HepG2 (cell line): ENCODE data around the gene NUBPL. TPM values are rescaled to one million over a fixed set of nuclear protein-coding genes. Genes with fewer than 3 reads are reported as not detected.

Experiments
- ATF7 ChIP-seq, 2 experiments: fragments of 450-650 bp in 1 of 2; sonication (generic) in 1 of 2; formaldehyde crosslinking in 1 of 2; IDR thresholded peaks; 2 replicates each; pipeline versions ENCODE4 v1.4.0 to v1.6.1; 2016 to 2020; ENCODE audit warnings: antibody characterized with exemption in 1 of 2, mild to moderate bottlenecking in 1 of 2, missing genetic modification reagents in 1 of 2
- DNMT1 ChIP-seq: sonication (generic); formaldehyde crosslinking; IDR thresholded peaks from 2 replicates; pipeline ENCODE4 v1.5.1; 2020; ENCODE audit warnings: mild to moderate bottlenecking, missing genetic modification reagents
- FOSL1 ChIP-seq: sonication (generic); formaldehyde crosslinking; IDR thresholded peaks from 2 replicates; pipeline ENCODE4 v1.9.0; 2021; ENCODE audit warnings: missing genetic modification reagents, borderline replicate concordance
- PHF20 ChIP-seq: sonication (generic); formaldehyde crosslinking; IDR thresholded peaks from 2 replicates; pipeline ENCODE4 v1.5.0; 2020; ENCODE audit warnings: mild to moderate bottlenecking, missing genetic modification reagents
- ZIK1 ChIP-seq: sonication (generic); formaldehyde crosslinking; IDR thresholded peaks from 2 replicates; pipeline ENCODE4 v1.5.0; 2020; ENCODE audit warnings: mild to moderate bottlenecking, low read depth, missing genetic modification reagents, borderline replicate concordance
- ZNF205 ChIP-seq: IDR thresholded peaks from 2 replicates; pipeline ENCODE4 v1.6.1; 2018; ENCODE audit warnings: missing biosample characterization, missing genetic modification reagents
- ZNF296 ChIP-seq: sonication (generic); formaldehyde crosslinking; conservative IDR thresholded peaks from 2 replicates; pipeline ENCODE4 v1.5.0; 2020; ENCODE audit warnings: mild to moderate bottlenecking, missing genetic modification reagents
- ZNF577 ChIP-seq: sonication (generic); formaldehyde crosslinking; IDR thresholded peaks from 2 replicates; pipeline ENCODE4 v1.4.0; 2020; ENCODE audit warnings: mild to moderate bottlenecking, low read depth, missing genetic modification reagents, borderline replicate concordance
- ZNF790 ChIP-seq: sonication (generic); formaldehyde crosslinking; IDR thresholded peaks from 2 replicates; pipeline ENCODE4 v1.8.0; 2022; ENCODE audit warnings: missing genetic modification reagents, mild to moderate bottlenecking, borderline replicate concordance
- ZSCAN12 ChIP-seq: sonication (generic); formaldehyde crosslinking; IDR thresholded peaks from 2 replicates; pipeline ENCODE4 v1.9.0; 2021; ENCODE audit warnings: mild to moderate bottlenecking, missing genetic modification reagents
- polyA plus RNA-seq, 8 experiments: library from polyadenylated mRNA; depleted of rRNA in 3 of 8; stranded (reverse) in 7 of 8; unstranded in 1 of 8; fragments of >200 nt; fragmentation: Illumina TruSeq in 4 of 8; extraction: Trizol in 4 of 8; gene quantifications; 2 replicates each; pipeline versions ENCODE4 v1.2.1 to v1.2.3, GENCODE V29; 2011 to 2016; ENCODE audit warnings: low read depth in 4 of 8, missing spikeins in 1 of 8, mixed read lengths in 1 of 8; ENCODE audit not compliant: insufficient read depth in 1 of 8
- total RNA-seq, 5 experiments: library from RNA; depleted of rRNA; stranded (reverse); fragments of >200 nt; fragmentation: Illumina TruSeq; extraction: Trizol; gene quantifications; 2 replicates each; pipeline ENCODE4 v1.2.3, GENCODE V29; 2016; ENCODE audit warnings: low read depth in 1 of 5
- TF ChIP-seq, protein P1 (sequence below): sonication (generic); formaldehyde crosslinking; IDR thresholded peaks from 2 replicates; pipeline ENCODE4 v1.8.0; 2022; ENCODE audit warnings: missing genetic modification reagents, mild to moderate bottlenecking, borderline replicate concordance
- TF ChIP-seq, protein P2 (sequence below): sonication (generic); formaldehyde crosslinking; IDR thresholded peaks from 2 replicates; pipeline ENCODE4 v1.5.0; 2020; ENCODE audit warnings: mild to moderate bottlenecking, missing genetic modification reagents
- TF ChIP-seq, protein P3 (sequence below): IDR thresholded peaks from 2 replicates; pipeline ENCODE4 v1.6.1; 2016; ENCODE audit warnings: low read depth, control low read depth
- TF ChIP-seq, protein P4 (sequence below): sonication (generic); formaldehyde crosslinking; IDR thresholded peaks from 2 replicates; pipeline ENCODE4 v1.4.0; 2020; ENCODE audit warnings: missing genetic modification reagents, borderline replicate concordance

NUBPL gene
- total and polyA plus RNA-seq, 2 of the 13 experiments (the other 11 are each of a cell fraction or from before 2014, with no cell fraction given), result 21.3 to 44.1 TPM

DNA sequence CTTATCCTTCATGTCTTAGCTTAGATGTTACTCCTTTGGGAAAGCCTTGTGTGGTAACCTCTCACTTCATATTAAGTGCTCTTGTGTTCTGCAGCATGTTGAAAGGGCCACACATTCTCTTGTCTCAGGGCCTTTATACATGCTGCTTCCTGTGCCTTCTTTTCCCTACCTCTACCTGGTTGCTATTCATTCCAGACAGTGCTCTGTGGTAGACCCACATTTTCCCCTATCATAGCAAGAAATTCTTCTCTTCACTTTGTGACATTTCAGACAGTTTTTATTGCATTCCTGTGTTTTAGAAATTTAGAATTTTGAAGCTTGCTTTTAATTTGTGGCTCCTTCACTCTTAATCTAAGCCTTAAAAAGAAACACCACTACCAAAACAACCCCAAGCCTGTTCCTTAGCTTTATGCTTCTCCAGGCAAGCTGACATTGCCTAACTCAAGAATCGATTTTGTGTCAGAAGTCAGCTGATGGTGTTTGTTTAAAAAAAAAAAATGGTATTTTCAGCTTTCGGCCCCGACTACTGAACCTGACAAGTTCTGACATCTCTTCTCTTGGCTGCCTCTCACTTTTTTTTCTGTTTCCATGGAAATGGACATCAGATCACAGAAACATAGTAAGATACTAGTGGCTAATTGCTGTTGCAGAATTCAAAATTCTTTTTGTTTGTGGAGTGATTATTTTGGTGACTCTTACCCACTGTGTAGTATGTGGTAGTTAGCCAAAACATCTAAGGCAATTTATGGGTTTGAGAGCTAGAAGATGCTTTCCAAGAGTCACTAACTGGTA lies 156.3 kb downstream of the NUBPL start (continued):
- TF ChIP-seq ZNF790, result no peak
- no peak for TF ChIP-seq ZNF296
- no peak for TF ChIP-seq ZSCAN12 (CRISPR knock-in tag)
- TF ChIP-seq ZNF205 (CRISPR knock-in tag), result peak; percentile 91
- TF ChIP-seq, protein P1, sequence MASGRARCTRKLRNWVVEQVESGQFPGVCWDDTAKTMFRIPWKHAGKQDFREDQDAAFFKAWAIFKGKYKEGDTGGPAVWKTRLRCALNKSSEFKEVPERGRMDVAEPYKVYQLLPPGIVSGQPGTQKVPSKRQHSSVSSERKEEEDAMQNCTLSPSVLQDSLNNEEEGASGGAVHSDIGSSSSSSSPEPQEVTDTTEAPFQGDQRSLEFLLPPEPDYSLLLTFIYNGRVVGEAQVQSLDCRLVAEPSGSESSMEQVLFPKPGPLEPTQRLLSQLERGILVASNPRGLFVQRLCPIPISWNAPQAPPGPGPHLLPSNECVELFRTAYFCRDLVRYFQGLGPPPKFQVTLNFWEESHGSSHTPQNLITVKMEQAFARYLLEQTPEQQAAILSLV (CRISPR knock-in tag), result no peak
- TF ChIP-seq, protein P2, sequence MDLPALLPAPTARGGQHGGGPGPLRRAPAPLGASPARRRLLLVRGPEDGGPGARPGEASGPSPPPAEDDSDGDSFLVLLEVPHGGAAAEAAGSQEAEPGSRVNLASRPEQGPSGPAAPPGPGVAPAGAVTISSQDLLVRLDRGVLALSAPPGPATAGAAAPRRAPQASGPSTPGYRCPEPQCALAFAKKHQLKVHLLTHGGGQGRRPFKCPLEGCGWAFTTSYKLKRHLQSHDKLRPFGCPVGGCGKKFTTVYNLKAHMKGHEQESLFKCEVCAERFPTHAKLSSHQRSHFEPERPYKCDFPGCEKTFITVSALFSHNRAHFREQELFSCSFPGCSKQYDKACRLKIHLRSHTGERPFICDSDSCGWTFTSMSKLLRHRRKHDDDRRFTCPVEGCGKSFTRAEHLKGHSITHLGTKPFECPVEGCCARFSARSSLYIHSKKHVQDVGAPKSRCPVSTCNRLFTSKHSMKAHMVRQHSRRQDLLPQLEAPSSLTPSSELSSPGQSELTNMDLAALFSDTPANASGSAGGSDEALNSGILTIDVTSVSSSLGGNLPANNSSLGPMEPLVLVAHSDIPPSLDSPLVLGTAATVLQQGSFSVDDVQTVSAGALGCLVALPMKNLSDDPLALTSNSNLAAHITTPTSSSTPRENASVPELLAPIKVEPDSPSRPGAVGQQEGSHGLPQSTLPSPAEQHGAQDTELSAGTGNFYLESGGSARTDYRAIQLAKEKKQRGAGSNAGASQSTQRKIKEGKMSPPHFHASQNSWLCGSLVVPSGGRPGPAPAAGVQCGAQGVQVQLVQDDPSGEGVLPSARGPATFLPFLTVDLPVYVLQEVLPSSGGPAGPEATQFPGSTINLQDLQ, result no peak
- TF ChIP-seq ZIK1, result no peak
- no peak for TF ChIP-seq FOSL1 (CRISPR knock-in tag)
- no peak for TF ChIP-seq DNMT1 (CRISPR knock-in tag)
- 0 out of 2 replicates have a peak, but pooled peaks have one; percentile 29 for TF ChIP-seq ZNF577 (CRISPR knock-in tag)
- TF ChIP-seq ATF7 (IDR thresholded peaks at IDR 0.05), result no peak
- TF ChIP-seq ATF7 (CRISPR knock-in tag; IDR thresholded peaks at IDR 0.05), result no peak
- TF ChIP-seq, protein P3, sequence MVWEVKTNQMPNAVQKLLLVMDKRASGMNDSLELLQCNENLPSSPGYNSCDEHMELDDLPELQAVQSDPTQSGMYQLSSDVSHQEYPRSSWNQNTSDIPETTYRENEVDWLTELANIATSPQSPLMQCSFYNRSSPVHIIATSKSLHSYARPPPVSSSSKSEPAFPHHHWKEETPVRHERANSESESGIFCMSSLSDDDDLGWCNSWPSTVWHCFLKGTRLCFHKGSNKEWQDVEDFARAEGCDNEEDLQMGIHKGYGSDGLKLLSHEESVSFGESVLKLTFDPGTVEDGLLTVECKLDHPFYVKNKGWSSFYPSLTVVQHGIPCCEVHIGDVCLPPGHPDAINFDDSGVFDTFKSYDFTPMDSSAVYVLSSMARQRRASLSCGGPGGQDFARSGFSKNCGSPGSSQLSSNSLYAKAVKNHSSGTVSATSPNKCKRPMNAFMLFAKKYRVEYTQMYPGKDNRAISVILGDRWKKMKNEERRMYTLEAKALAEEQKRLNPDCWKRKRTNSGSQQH, result peak; percentile 96; the same call in 1 of the 2 replicates
- TF ChIP-seq, protein P4, sequence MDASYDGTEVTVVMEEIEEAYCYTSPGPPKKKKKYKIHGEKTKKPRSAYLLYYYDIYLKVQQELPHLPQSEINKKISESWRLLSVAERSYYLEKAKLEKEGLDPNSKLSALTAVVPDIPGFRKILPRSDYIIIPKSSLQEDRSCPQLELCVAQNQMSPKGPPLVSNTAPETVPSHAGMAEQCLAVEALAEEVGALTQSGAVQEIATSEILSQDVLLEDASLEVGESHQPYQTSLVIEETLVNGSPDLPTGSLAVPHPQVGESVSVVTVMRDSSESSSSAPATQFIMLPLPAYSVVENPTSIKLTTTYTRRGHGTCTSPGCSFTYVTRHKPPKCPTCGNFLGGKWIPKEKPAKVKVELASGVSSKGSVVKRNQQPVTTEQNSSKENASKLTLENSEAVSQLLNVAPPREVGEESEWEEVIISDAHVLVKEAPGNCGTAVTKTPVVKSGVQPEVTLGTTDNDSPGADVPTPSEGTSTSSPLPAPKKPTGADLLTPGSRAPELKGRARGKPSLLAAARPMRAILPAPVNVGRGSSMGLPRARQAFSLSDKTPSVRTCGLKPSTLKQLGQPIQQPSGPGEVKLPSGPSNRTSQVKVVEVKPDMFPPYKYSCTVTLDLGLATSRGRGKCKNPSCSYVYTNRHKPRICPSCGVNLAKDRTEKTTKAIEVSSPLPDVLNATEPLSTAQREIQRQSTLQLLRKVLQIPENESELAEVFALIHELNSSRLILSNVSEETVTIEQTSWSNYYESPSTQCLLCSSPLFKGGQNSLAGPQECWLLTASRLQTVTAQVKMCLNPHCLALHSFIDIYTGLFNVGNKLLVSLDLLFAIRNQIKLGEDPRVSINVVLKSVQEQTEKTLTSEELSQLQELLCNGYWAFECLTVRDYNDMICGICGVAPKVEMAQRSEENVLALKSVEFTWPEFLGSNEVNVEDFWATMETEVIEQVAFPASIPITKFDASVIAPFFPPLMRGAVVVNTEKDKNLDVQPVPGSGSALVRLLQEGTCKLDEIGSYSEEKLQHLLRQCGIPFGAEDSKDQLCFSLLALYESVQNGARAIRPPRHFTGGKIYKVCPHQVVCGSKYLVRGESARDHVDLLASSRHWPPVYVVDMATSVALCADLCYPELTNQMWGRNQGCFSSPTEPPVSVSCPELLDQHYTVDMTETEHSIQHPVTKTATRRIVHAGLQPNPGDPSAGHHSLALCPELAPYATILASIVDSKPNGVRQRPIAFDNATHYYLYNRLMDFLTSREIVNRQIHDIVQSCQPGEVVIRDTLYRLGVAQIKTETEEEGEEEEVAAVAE (CRISPR knock-in tag), result peak; percentile 84; the same call in 1 of the 2 replicates
- TF ChIP-seq PHF20 (CRISPR knock-in tag), result no peak
